DND-41 (cell line): ENCODE measurements around the gene ITPR1.

ENCODE experiments used
- CTCF ChIP-seq: IDR thresholded peaks from 2 replicates; pipeline ENCODE4 v1.5.1; 2012; ENCODE audit warnings: borderline replicate concordance, low read length, moderate library complexity, mild to moderate bottlenecking; ENCODE audit not compliant: poor library complexity, severe bottlenecking; ENCODE audit errors: extremely low read depth
- EZH2 ChIP-seq: IDR thresholded peaks from 3 replicates; pipeline ENCODE4 v1.6.1; 2012; ENCODE audit warnings: borderline replicate concordance, low read depth, mild to moderate bottlenecking, moderate library complexity, low read length, inconsistent platforms; ENCODE audit not compliant: severe bottlenecking

- TF ChIP-seq CTCF (no peak), EZH2 (no peak)
Observed at GRCh38 chr3:4664412-4664811, 171.3 kb downstream of the ITPR1 start.
